HG02763 (cell line): ENCODE data around the gene TENM4.

Experiments used
- ATAC-seq: cut with Tn5 transposase; IDR thresholded peaks from one replicate; pipeline ENCODE4 v1.9.1; 2021; ENCODE audit warnings: mild to moderate bottlenecking, moderate library complexity; ENCODE audit not compliant: unreplicated experiment

The TENM4 gene

GRCh38 chr11:79261684-79262083, 179.1 kb downstream of the TENM4 start:
- no peak for ATAC-seq

- no peak for ATAC-seq
Observed at GRCh38 chr11:79259800-79260199, 181.0 kb downstream of the TENM4 start.

GRCh38 chr11:79258576-79258975, 182.3 kb downstream of the TENM4 start:
- ATAC-seq = no peak

- ATAC-seq = no peak
Observed at GRCh38 chr11:79255965-79256364, 184.9 kb downstream of the TENM4 start.

- no peak for ATAC-seq
Observed at GRCh38 chr11:79253280-79253679, 187.6 kb downstream of the TENM4 start.

GRCh38 chr11:79249295-79249993, 191.4 kb downstream of the TENM4 start:
- no peak for ATAC-seq

GRCh38 chr11:79244798-79245197, 196.0 kb downstream of the TENM4 start:
- ATAC-seq = no peak

- ATAC-seq = no peak
Observed at GRCh38 chr11:79244241-79244772, 196.5 kb downstream of the TENM4 start.

GRCh38 chr11:79243422-79244210, 197.2 kb downstream of the TENM4 start:
- no peak for ATAC-seq

GRCh38 chr11:79242616-79243015, 198.2 kb downstream of the TENM4 start:
- no peak for ATAC-seq

- no peak for ATAC-seq
Observed at GRCh38 chr11:79241852-79242241, 199.0 kb downstream of the TENM4 start.

- no peak for ATAC-seq
Observed at GRCh38 chr11:79241205-79241851, 199.5 kb downstream of the TENM4 start.

- no peak for ATAC-seq
Observed at GRCh38 chr11:79237703-79238102, 203.1 kb downstream of the TENM4 start.

GRCh38 chr11:79237091-79237490, 203.7 kb downstream of the TENM4 start:
- no peak for ATAC-seq

- ATAC-seq = no peak
Observed at GRCh38 chr11:79236541-79236971, 204.3 kb downstream of the TENM4 start.

GRCh38 chr11:79235696-79236095, 205.1 kb downstream of the TENM4 start:
- ATAC-seq = no peak

- no peak for ATAC-seq
Observed at GRCh38 chr11:79232346-79232745, 208.5 kb downstream of the TENM4 start.

GRCh38 chr11:79229047-79229446, 211.8 kb downstream of the TENM4 start:
- no peak for ATAC-seq

GRCh38 chr11:79227767-79228755, 212.8 kb downstream of the TENM4 start:
- ATAC-seq = no peak

GRCh38 chr11:79227308-79227707, 213.5 kb downstream of the TENM4 start:
- ATAC-seq = no peak
